HG03135 (cell line): ENCODE results near the gene ANKRD18A.

Experiments used
- ATAC-seq: cut with Tn5 transposase; IDR thresholded peaks from one replicate; pipeline ENCODE4 v1.9.1; 2021; ENCODE audit warnings: mild to moderate bottlenecking, moderate library complexity; ENCODE audit not compliant: unreplicated experiment

ANKRD18A gene

DNA sequence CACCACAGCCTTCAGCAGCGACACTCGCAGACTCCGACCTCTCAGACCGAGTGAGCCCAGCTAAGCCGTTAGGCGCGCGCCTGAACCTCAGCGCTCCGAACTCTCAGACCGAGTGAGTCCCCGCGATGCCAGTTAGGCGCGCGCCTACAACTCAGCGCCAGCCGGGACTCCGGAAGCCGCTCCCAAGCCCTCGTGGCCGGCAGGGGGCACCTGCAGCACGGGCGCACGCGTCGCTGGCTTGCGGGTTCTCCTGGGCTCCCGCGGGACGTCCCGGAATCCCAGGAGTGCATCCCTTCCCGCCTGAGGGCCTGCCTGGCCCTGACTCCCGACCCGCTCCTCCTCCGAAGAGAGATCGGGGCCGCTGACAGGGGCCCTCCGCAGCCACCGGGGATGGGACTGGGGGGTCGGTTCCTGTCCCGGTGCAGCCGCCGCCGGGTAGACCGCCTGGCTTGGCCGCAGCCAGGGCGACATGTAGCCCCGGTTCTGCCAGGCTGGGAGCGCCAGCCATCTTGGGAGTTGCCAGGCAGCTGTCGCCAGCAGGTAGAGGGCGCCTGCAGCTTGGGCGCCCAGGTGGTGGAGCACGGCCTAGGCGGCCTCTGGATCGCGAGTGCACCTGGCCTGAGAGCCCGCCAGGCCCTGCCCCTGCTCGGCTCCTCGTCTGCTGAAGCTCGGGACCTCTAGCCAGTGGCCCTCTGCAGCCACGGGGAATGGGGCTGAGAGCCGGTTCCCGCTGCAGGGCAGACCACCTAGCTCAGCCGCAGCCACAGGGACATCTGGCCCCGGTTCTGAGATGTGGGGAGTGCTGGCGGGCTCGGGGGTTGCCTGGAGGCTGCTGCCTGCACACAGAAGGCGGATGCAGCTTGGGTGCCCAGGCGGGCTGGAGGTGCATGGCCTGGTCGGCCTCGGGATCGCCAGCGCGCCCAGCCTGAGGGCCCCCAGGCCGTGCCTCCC, at the start of gene ANKRD18A:
ANKRD18A (minus strand) TSS at position 114 of the 951 bp plus-strand sequence. CDS start 311 bp downstream, outside the sequence.
- peak; percentile 68 for ATAC-seq

DNA sequence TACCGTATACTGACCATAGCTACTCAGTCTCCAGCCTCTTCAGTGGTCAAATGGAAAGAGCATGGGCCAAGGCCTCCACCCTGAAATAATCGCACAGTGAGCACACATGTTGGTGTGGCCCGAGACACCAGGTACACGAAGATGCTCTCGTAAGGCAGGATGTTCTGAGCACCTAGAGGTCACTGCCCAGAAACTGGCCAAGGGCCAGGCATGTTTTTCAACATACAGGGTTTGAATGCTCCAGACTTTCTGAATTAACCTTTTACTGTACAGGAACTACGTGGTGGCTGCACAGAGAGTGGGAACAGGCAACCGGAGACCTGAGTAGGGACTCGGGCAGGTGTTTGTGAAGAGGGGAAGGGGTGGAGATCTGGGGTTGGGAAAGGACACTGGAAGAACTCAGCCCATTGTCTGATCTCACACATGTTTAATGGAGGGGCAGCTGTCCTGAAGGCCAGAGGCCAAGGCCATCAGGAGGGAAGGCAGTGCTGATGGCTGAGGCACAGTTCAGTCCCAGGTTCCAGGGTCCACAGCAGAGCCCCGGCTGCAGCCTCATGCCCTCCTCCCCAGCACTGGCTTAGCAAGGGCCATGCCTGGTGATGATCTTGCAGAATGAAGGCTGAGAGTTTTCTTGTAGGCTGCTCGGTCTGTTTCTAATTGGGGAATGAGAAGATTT, 48.5 kb upstream of the ANKRD18A start:
- no peak for ATAC-seq

DNA sequence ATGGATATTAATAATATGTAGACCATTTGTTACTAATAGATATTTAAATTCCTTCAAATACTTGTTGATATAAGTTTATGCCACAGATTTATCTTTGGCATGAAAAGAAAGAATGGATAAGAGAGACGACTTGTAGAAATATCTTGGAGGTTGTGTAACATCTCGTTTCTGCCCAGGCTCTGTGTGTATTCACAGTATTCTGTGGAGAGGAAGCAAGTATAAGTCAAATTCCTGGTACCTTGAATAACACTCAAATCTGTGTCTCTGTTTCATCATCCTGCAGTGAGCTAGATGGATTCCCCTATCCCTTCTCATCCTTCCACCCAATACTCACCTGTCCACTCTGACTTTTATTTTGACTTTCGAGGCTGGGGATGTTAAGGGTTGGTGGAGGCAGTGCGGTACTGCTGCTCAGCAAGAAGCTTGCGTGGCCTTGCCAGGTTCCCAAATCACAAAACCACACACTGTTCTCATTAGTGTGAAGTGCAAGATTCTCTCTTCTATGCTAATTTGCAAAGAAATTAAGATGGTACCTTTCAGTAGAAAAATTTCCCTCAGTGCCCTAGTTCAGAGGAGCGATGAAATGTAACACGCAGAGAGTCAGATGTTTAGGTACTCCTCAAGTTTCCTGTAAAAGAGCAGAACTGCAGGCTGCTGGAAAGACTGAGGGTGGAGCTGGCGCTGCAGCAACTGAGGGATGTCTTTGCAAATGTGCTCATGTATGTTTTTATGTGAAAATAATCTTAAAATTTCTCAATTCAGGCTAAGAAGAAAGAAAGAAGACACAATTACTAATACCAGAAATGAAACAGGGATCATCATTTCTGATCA, 42.6 kb upstream of the ANKRD18A start:
- no peak for ATAC-seq

DNA sequence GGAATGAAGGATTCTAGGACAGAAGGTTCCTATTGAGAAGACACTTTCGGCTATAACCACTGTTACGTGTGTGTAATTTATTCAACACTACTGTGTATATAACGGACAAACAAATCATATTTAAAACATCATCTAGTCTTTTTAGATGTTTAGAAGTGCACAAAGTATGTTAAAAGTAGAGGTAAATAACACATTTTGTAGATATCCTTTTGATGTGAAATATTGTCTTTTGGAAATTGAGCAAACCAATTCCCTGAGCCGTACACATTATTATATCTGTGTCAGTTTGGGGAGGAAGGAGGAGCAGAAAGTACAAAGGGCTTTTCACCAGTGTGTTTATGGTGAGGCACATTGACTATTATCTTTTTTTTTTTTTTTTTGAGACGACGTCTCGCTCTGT, 39.1 kb upstream of the ANKRD18A start:
- no peak for ATAC-seq

GRCh38 chr9:38656896-38657295, 36.5 kb upstream of the ANKRD18A start:
- no peak for ATAC-seq

- no peak for ATAC-seq
Measured at GRCh38 chr9:38652486-38652885, 32.1 kb upstream of the ANKRD18A start.

GRCh38 chr9:38652044-38652443, 31.6 kb upstream of the ANKRD18A start:
- no peak for ATAC-seq

GRCh38 chr9:38651400-38652042, 31.1 kb upstream of the ANKRD18A start:
- ATAC-seq = no peak

DNA sequence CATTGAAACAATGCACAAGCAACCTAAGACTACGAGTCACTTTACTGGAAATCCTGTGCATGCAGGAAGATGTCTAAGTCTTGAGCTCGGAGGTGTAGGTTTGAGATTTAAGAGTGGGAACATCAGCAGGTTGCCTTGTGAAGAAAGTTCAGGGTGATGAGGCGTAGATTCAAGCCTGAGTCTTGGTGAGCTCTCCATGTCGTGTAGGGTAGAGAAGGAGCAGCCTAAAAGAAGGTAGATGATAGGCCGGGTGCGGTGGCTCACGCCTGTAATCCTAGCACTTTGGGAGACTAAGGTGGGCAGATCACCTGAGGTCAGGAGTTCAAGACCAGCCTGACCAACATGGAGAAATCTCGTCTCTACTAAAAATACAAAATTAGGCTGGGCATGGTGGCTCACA, 30.2 kb upstream of the ANKRD18A start:
- no peak for ATAC-seq

GRCh38 chr9:38649731-38650363, 29.5 kb upstream of the ANKRD18A start:
- no peak for ATAC-seq

- no peak for ATAC-seq
Measured at GRCh38 chr9:38644601-38645000, 24.2 kb upstream of the ANKRD18A start.

DNA sequence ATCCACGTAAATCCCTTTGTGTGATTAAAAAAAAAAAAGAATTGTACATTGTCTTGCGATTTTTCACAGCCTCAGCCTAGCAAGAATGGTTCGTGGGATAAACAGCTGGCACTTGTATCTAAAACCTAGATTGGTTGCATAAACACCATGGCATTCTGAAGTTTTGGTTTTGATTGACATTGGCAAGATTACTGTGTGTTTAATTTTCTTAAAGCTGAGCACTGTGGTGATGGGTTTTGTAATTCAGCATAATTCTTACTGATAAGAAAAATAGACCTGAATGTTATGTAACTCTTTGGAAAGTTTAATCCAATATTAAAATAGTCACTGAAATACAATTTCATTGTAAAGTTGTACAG, 23.4 kb upstream of the ANKRD18A start:
- ATAC-seq = no peak

DNA sequence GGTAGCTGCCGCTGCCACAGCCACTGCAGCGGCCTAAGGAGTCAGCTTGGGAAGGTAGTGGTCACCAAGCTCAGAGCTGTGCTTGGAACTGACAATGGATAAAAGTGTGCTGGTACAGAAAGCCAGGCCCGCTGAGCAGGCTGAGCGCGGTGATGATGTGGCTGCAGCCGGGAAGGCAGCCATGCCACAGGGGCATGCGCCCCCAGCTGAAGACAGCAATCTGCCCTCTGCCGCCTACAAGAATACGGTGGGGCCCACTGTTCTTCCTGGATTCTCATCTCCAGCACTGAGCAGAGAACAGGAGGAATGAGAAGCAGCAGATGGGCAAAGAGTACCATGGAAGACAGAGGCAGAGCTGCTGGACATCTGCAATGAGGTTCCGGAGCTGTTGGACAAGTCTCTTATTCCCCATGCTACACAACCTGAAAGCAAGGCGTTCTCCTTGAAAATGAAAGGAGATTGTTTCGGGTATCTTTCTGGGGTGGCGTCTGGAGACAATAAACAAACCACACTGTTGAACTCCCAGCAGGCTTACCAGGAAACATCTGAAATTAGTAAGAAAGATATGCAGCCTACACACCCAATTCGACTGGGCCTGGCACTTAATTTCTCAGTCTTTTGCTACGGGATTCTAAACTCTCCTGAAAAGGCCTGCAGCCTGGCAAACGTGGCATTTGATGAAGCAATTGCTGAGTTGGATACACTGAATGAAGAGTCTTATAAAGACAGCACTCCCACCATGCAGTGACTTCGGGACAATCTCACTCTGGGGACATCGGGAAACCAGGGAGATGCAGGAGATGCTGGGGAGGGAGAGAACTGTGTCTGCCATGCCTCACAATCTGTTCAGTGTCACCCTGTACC, 22.8 kb upstream of the ANKRD18A start:
- no peak for ATAC-seq

- no peak for ATAC-seq
Measured at GRCh38 chr9:38641985-38642864, 21.8 kb upstream of the ANKRD18A start.

DNA sequence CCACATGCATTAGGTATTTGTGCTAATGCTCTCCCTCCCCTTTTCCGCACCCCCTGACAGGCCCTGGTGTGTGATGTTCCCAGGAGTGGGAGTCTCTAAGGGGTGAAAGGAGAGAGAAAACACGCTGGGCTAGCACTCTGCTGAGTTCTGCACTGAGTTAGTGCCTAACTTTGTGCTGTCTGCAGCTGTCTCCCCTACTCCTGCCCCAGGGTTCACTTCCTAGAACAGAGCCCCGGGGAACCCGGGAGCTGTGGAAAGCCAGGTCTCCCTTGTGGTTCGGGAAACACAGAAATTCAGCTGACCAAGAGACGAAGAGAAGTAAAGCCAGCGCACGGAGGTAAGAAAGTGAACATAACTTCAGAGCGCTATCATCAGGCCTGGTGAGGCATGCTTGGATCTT, 20.7 kb upstream of the ANKRD18A start:
- ATAC-seq = no peak

DNA sequence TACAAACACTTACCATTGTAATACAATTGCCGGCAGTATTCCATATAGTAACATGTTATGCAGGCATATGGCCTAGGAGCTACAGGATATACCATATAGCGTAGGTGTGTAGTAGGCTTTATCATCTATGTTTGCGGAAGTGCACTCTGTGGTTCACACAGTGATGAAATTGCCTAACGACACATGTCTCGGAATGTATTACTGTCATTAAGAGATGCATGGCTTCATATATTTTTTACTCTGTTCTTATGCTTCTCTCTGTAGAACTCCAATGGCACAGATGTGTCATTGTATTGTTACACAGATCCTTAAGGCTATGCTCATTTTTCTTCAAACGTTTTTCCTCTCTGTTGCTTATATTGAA, 19.2 kb upstream of the ANKRD18A start:
- ATAC-seq = no peak

- no peak for ATAC-seq
Measured at GRCh38 chr9:38638881-38639576, 18.6 kb upstream of the ANKRD18A start.

DNA sequence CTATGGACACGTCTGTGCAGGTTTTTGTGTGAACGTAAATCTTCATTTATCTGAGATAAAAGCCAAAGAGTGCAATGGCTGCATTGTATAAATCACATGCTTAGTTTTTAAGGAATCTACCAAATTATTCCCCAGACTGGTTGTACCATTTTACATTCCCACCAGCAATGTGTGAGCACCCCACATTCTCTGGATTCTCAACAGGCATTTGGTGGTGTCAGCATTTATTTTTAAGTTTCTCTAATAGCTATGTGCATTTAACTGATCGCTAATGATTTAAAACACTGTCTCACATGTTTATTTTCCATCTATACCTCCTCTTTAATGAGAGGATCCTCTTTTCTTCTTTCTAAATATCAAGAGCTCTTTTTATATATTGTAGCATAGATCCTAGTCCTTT, 13.9 kb upstream of the ANKRD18A start:
- ATAC-seq = no peak
